Retina (tissue), 1 donor: ENCODE measurements around the gene ZBTB3.
"Not testable (repeated sequence)": the region's sequence is repeated elsewhere in the genome, so short reads cannot be mapped to it uniquely, and the experiment has no call there.

Source experiments
- DNase-seq: peaks from one replicate; pipeline ENCODE4 v3.0.0-alpha.2; 2016

Gene ZBTB3

DNA sequence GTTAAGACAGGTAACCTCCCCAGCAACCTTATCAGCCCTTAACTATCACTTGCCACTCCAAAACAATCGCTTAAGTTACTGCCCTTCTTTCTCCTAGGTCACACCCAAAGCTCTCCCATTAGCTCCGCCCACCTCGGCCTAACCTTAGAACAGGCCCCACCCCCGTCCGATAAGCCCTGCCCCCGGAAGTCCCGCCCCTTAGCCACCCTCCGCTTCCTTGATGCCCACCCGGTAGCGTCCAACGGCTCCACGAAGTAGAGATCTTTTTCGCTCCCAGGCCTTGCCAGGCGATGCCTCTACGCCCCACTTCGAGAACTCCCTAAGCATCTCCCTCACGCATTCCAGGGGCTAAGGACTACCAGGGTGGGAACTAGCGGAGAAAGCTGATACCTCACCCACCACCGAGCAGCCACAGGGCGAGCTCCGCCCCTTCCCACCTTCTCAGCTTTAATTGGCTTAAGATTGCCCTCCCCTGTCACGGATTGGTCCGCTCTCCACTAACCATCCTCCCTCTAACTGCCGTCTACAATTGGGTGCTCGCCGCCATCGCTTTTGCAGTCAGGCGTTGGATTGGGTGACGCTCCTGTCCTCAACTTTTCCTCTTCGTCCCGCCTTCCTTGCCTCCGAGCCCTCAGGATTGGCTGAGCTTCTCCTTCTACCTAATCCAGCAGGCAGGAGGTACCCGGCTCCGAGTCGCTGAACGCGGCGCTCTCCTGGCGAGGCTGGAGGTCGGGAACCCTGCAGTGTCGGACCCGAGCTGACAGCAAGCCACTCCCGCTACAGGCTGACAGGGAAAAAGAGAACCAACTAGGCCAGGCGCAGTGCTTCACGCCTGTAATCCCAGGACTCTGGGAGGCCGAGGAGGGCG is at the start of gene ZBTB3:
ZBTB3 (minus strand) TSS at position 425 of the 868 bp plus-strand sequence. CDS start 496 bp downstream, outside the sequence.
- DNase-seq = peak; percentile 100

DNA sequence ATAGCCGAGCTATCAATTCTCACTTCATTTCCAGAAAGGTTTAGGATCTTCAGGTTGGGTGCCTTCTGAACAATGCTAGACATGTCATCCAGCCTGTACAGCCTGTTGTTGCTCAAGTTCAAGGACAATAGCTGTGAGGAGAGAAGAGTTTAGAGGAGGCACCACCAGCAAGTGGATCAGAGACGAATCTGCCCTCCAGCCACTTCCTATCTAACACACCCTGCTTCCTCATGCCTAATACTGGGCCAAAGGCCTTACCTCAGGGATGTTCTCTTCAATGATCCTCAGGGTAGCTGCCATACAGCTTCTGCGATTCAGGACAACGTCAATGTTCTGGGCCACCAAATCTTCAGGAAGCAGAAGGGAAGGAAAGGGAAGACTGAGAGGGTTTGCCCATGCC is 47.1 kb upstream of the ZBTB3 start:
- no peak for DNase-seq

- no peak for DNase-seq
Observed at GRCh38 chr11:62799486-62799885, 45.5 kb upstream of the ZBTB3 start.

DNA sequence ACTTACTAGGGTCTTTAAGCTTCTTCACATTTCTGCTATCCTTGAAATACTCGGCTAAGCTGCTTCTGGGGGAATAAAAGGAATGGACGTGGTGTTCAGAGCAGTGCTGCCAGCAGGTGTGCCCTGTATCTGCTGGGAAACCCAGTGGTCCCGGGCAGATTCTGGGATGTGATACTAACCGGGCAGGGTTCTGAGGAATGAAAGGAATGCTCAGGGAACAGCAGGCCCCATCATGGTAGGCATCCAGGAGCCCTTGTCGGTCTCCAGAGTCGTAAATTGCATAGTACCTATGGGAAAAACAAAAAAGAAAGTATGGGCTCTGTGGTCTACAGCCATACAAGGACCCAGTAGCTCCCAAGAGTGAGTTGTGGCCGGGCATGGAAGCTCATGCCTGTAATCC is 42.3 kb upstream of the ZBTB3 start:
- DNase-seq = no peak

DNA sequence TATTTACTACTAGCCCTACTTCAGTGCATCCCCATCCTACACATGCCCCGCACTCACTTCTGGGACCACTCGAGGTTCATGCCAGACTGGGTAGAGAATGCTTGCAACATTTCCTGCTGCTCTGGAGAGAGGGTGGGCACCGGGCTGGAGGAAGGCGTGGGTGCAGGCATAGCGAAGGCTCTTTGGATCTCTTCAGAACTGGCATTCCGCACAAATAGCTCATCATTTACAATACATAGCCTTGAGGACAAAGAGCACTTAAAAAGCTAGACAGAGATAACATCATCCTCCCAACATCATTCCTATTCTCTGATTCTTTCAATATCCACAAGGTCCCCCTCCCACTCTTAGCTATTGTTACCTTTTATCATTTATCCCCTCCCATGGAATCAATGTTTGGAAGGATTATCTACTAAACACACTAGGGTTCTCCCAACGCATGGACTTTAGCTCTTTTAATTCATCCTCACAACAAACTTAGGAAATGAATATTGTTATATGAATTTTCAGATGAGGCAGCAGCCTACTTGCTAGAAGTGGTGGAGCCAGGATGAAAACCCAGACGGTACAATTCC is 40.3 kb upstream of the ZBTB3 start:
- no peak for DNase-seq

DNA sequence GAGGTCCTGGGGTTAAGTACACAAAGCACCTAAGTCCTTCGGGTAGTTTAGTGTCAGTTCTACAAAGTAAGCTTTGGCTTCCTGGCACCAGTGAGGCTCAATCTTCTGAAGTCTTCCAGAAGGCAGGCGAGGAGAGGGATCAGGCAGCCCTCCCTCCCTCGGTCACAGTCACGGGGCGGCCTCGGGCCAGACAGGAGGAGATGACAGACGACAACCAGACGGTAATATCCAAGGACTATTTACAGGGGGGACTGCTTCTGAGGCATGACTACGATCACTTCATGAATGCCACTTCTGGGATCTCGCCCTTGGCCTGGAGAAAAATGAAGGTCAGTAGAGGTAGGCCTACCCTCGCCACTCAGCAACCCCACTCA is 38.2 kb upstream of the ZBTB3 start:
- no peak for DNase-seq

GRCh38 chr11:62791501-62792201 is 37.7 kb upstream of the ZBTB3 start, which contains the start of gene TMEM223:
TSS of gene TMEM223 (minus strand) at chr11:62792006. CDS start at chr11:62791994, 12 bp downstream.
- DNase-seq = peak; percentile 89

DNA sequence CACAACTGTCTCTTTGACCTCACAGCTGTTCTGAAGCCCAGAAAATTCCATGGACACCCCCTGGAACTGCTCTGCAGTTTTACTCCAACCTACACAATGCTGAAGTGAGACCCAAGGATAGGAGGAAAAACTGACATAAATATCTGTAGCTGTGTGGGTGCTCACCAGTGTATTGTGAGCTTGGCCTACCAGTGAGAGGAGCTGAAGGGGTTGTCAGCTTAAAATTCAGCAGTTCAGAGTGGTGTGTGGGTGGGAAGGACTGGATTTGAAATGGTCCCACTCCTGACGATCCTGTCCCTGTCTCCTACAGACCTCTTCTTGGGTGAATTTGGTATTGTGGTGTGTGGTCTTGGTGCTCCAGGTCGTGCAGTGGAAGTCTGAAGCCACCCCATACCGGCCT is 35.6 kb upstream of the ZBTB3 start:
- no peak for DNase-seq

- DNase-seq = no peak
Observed at GRCh38 chr11:62788991-62789390, 35.0 kb upstream of the ZBTB3 start.

DNA sequence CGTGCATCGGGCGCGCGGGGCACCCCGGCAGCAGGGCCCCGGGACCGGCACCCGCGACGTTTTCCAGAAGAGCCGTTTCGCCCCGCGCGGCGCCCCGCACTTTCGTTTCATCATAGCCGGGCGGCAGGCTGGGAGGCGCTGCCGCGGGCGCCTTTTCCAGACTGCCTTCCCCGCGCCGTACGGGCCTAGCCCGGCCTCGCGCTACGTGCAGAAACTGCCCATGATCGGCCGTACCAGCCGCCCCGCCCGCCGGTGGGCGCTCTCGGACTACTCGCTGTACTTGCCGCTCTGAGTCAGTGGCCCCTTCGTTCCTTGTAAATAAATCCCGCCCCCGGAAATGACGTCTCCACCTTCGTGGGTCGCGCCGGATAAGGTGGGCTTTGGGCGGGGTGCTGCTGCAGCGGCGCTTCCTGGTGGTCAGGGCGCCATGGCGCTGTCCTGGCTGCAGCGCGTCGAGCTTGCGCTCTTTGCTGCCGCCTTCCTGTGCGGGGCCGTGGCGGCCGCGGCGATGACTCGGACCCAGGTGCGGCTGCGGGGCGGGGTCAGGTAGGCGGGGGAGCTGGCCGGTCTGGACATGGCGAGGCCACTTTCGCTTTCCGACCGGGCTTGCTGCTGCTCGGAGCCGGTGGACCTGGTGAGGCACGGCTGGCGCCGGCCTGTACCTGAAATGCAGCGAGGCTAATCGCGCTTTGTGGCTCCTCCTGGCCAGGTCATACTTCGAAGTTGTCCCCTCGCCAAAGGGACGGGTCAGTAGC is 33.2 kb upstream of the ZBTB3 start, which contains the start of gene TMEM179B:
TMEM179B (plus strand) TSS at position 398 of the 755 bp plus-strand sequence; CDS start at position 428, 30 bp downstream.
- peak; percentile 98 for DNase-seq

GRCh38 chr11:62786318-62787004 is 32.5 kb upstream of the ZBTB3 start:
- DNase-seq = peak; percentile 95

DNA sequence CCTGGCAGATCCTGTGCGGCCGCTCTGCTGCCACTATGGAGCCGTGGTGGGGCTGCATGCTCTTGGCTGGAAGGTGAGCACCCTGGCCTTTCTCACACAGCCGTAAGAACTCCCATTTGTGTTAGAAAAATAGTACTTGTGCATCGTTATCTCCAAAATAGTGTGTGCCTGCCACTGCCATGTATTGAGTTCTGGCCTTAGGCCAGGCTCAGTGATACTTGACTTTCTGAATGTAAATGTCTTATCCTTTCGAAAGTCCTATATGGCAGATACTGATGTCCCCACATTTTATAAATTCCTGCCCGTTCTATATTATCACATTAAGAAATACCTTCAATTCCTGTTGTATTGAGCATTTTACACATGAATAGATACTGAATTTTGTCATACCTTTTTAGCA is 28.8 kb upstream of the ZBTB3 start:
- no peak for DNase-seq

GRCh38 chr11:62778441-62778840 is 24.5 kb upstream of the ZBTB3 start:
- no peak for DNase-seq

DNA sequence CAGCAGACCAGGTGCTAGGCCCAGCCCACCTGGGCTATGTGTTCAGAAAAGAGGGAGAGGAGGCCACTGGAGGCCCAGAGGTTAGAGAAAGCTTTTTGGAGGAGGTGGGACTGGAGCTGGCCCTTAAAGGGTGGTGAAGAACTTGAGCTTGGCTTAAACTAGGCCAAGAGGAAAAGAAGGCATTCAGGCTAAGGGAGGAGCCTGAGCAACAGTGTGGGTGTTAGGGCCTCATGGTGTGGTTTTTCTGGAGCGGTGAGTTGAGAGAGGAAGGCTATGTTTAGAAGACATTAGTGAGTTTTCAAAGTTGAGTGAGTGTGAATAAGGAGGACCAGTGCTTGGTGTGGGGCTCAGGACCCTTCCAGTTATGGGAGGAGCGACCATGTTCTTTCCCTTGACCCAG is 23.4 kb upstream of the ZBTB3 start:
- DNase-seq = no peak

GRCh38 chr11:62775646-62776045 is 21.7 kb upstream of the ZBTB3 start:
- DNase-seq = no peak

GRCh38 chr11:62774407-62774806 is 20.4 kb upstream of the ZBTB3 start:
- DNase-seq = no peak

DNA sequence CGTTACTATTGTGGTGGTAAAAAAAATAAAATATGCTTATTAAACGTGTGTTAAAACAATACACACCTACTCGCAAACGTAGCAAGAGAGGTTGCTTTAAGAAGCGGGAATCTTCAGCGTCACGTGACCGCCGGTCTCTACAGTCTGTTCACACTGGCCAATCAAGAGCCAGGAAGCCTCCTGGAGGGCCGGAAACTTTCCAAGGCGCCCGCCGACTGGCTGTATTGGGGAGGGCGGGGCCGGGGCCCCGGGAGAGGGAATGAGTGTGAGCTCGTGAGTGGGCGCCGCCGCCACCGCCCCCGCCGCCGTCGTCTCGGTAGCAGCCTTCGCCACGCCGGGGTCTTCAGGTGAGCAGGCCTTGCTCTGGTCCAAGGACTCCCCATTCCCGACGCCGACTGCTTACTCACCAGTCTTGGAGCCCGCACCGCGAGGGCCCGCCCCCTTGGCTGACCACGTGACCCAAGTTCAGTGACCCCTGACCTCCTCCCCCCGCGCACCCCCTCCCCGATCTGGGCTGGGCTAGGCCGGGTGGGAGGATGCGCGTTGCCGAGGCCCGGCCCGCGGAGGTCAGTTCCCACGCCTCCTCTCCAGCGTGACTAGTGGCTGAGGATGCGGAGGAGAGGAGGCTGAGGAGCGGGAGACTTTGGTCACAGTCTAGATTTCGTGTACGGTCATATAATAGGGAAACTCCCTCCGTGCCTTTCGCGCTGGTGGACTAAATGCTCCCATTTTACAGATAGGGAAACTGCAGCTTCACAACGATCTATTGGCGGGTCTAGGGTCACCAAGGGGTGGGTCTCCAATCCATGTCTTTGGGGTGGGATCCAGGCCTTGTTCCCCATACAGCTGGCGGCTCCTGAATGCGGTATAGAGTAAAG is 17.4 kb upstream of the ZBTB3 start, which contains the start of gene TAF6L:
TAF6L (plus strand) TSS at position 253 of the 878 bp plus-strand sequence. CDS start 4,388 bp downstream, outside the sequence.
- peak; percentile 98 for DNase-seq

GRCh38 chr11:62770778-62771143 is 16.8 kb upstream of the ZBTB3 start:
- DNase-seq = no peak

DNA sequence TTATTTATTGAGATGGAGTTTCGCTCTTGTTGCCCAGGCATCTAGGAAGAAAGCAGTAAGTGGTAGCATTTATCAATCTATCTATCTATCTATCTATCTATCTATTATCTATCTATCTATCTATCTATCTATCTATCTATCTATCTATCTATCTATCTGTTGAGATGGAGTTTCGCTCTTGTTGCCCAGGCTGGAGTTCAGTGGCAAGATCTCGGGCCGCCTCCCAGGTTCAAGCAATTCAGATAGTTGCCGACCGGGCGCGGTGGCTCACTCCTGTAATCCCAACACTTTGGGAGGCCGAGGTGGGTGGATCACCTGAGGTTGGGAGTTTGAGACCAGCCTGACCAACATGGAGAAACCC is 6.9 kb upstream of the ZBTB3 start:
- DNase-seq = not testable (repeated sequence)

GRCh38 chr11:62757846-62758788 is 4.2 kb upstream of the ZBTB3 start:
- no peak for DNase-seq
